WTC11 (cell line): Measurements from ENCODE around the gene TPK1. TPM values are rescaled to one million over a fixed set of nuclear protein-coding genes. Genes with fewer than 3 reads are reported as not detected.

ENCODE experiments used
- ATAC-seq: fragments of 200-7000 bp; cut with Tn5 transposase; 2 replicates; pipeline ENCODE4 v1.10.0; 2021; ENCODE audit warnings: mild to moderate bottlenecking, moderate library complexity
- CTCF ChIA-PET: fragments of 300-600 bp; sonication (Branson Sonifier 250); formaldehyde crosslinking; loops from one replicate; lab custom pipeline; 2021; ENCODE audit warnings: antibody characterized with exemption; lab: Charles Lee
- POLR2A ChIA-PET: fragments of 350-600 bp; sonication (Branson Sonifier 250); formaldehyde crosslinking; loops from one replicate; lab custom pipeline; 2021; ENCODE audit warnings: antibody characterized with exemption; lab: Charles Lee
- DNase-seq: peaks from one replicate; pipeline ENCODE4 v3.0.0; 2021; ENCODE audit warnings: low spot score
- H3K27ac Mint-ChIP-seq: 2 replicates; pipeline ENCODE4 v1.8.0; 2021; ENCODE audit warnings: mixed read lengths
- H3K27me3 Mint-ChIP-seq: 2 replicates; pipeline ENCODE4 v1.8.0; 2021; ENCODE audit warnings: low read depth, mild to moderate bottlenecking, moderate library complexity, mixed read lengths
- H3K36me3 Mint-ChIP-seq: 2 replicates; pipeline ENCODE4 v1.8.0; 2021; ENCODE audit warnings: mixed read lengths
- H3K4me1 Mint-ChIP-seq: 2 replicates; pipeline ENCODE4 v1.8.0; 2022; ENCODE audit warnings: mixed read lengths
- H3K4me3 Mint-ChIP-seq: 2 replicates; pipeline ENCODE4 v1.8.0; 2021; ENCODE audit warnings: mild to moderate bottlenecking, moderate library complexity, mixed read lengths
- H3K9me3 Mint-ChIP-seq: 2 replicates; pipeline ENCODE4 v1.8.0; 2021; ENCODE audit warnings: mixed read lengths
- CREM ChIP-seq: sonication (generic); formaldehyde crosslinking; IDR thresholded peaks from 2 replicates; pipeline ENCODE4 v1.8.1; 2022; ENCODE audit warnings: mild to moderate bottlenecking, missing genetic modification reagents, moderate library complexity
- EMX1 ChIP-seq: fragments of 250-450 bp; sonication (Bioruptor Pico); IDR thresholded peaks from 2 replicates; pipeline ENCODE4 v1.8.0; 2021; ENCODE audit warnings: mild to moderate bottlenecking
- FOXJ3 ChIP-seq: sonication (generic); formaldehyde crosslinking; IDR thresholded peaks from 2 replicates; pipeline ENCODE4 v1.9.0; 2021; ENCODE audit warnings: missing genetic modification reagents, mild to moderate bottlenecking, borderline replicate concordance
- GABPB1 ChIP-seq: sonication (generic); formaldehyde crosslinking; IDR thresholded peaks from 2 replicates; pipeline ENCODE4 v1.8.1; 2023; ENCODE audit warnings: mild to moderate bottlenecking, missing genetic modification reagents
- GRHL2 ChIP-seq: fragments of 250-450 bp; sonication (Bioruptor Pico); IDR thresholded peaks from 2 replicates; pipeline ENCODE4 v1.8.0; 2022; ENCODE audit warnings: mild to moderate bottlenecking, moderate library complexity; ENCODE audit not compliant: insufficient replicate concordance, severe bottlenecking
- HMGA2 ChIP-seq: fragments of 250-450 bp; sonication (Bioruptor Pico); IDR thresholded peaks from 2 replicates; pipeline ENCODE4 v1.4.0; 2021; ENCODE audit warnings: mild to moderate bottlenecking, moderate library complexity
- IRF2 ChIP-seq: sonication (generic); formaldehyde crosslinking; IDR thresholded peaks from 2 replicates; pipeline ENCODE4 v1.8.0; 2022; ENCODE audit warnings: low read depth, missing genetic modification reagents, borderline replicate concordance
- NFATC4 ChIP-seq: fragments of 250-450 bp; sonication (Bioruptor Pico); IDR thresholded peaks from 2 replicates; pipeline ENCODE4 v1.9.0; 2021; ENCODE audit warnings: mild to moderate bottlenecking
- NFE2L1 ChIP-seq: sonication (generic); formaldehyde crosslinking; IDR thresholded peaks from 2 replicates; pipeline ENCODE4 v1.8.1; 2023; ENCODE audit warnings: missing genetic modification reagents
- TP53 ChIP-seq: sonication (generic); formaldehyde crosslinking; IDR thresholded peaks from 2 replicates; pipeline ENCODE4 v1.8.1; 2023; ENCODE audit warnings: mild to moderate bottlenecking, missing genetic modification reagents
- ZNF121 ChIP-seq: sonication (generic); formaldehyde crosslinking; IDR thresholded peaks from 2 replicates; pipeline ENCODE4 v1.8.0; 2023; ENCODE audit warnings: missing genetic modification reagents
- ZNF263 ChIP-seq: sonication (generic); formaldehyde crosslinking; IDR thresholded peaks from 2 replicates; pipeline ENCODE4 v1.8.1; 2022; ENCODE audit warnings: low read depth, mild to moderate bottlenecking, moderate library complexity, missing genetic modification reagents
- ZSCAN18 ChIP-seq: fragments of 250-450 bp; sonication (Bioruptor Pico); IDR thresholded peaks from 2 replicates; pipeline ENCODE4 v2.1.2; 2022; ENCODE audit warnings: mild to moderate bottlenecking, moderate library complexity
- total RNA-seq: library from RNA; stranded (reverse); gene quantifications from 3 replicates; pipeline ENCODE4 v1.2.3, GENCODE V29; 2021
- TF ChIP-seq, protein P1 (sequence below): sonication (generic); formaldehyde crosslinking; IDR thresholded peaks from 2 replicates; pipeline ENCODE4 v1.8.1; 2022; ENCODE audit warnings: low read depth, mild to moderate bottlenecking, moderate library complexity, missing genetic modification reagents, borderline replicate concordance
- TF ChIP-seq, protein P2 (sequence below): sonication (generic); formaldehyde crosslinking; conservative IDR thresholded peaks from 2 replicates; pipeline ENCODE4 v1.8.1; 2023; ENCODE audit warnings: mild to moderate bottlenecking, low read depth, missing genetic modification reagents, moderate library complexity

TPK1 gene
- total RNA-seq, 1 experiment from 2014 or later: 2.7 TPM

GRCh38 chr7:144548556-144548955 lies 287.3 kb downstream of the TPK1 start:
- no peaks in the 10 kb centered on the region for H3K36me3 Mint-ChIP-seq
- no peak overlapping the region for H3K27ac Mint-ChIP-seq
- H3K4me1 Mint-ChIP-seq: no peaks in the 10 kb centered on the region

GRCh38 chr7:144547888-144548287 lies 288.0 kb downstream of the TPK1 start:
- CTCF ChIA-PET: no interaction called here
- no peak for TF ChIP-seq ZSCAN18
- no peak for TF ChIP-seq ZNF263
- TF ChIP-seq HMGA2 (CRISPR knock-in tag): no peak
- no peak for TF ChIP-seq IRF2
- TF ChIP-seq GABPB1: no peak
- TF ChIP-seq, all 79 proteins: peak for 0
- no peak for ATAC-seq
- DNase-seq: no peak
- no peaks in the 10 kb centered on the region for H3K4me1 Mint-ChIP-seq
- POLR2A ChIA-PET: no interaction called here
- H3K9me3 Mint-ChIP-seq: no peaks in the 10 kb centered on the region
- no peaks in the 10 kb centered on the region for H3K36me3 Mint-ChIP-seq
- no peak overlapping the region for H3K4me3 Mint-ChIP-seq
- no peaks in the 10 kb centered on the region for H3K27me3 Mint-ChIP-seq
- H3K27ac Mint-ChIP-seq: no peak overlapping the region

More at GRCh38 chr7:144548556-144548955, 287.3 kb downstream of the TPK1 start:
- TF ChIP-seq, protein P1, sequence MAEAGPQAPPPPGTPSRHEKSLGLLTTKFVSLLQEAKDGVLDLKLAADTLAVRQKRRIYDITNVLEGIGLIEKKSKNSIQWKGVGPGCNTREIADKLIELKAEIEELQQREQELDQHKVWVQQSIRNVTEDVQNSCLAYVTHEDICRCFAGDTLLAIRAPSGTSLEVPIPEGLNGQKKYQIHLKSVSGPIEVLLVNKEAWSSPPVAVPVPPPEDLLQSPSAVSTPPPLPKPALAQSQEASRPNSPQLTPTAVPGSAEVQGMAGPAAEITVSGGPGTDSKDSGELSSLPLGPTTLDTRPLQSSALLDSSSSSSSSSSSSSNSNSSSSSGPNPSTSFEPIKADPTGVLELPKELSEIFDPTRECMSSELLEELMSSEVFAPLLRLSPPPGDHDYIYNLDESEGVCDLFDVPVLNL (CRISPR knock-in tag): no peak
- TF ChIP-seq NFE2L1: no peak
- no peak for TF ChIP-seq ZNF121 (CRISPR knock-in tag)
- TF ChIP-seq ZSCAN18: no peak
- no peak for TF ChIP-seq HMGA2 (CRISPR knock-in tag)
- no peak for TF ChIP-seq CREM (CRISPR knock-in tag)
- TF ChIP-seq NFATC4 (CRISPR knock-in tag): no peak
- TF ChIP-seq EMX1 (CRISPR knock-in tag): no peak
- DNase-seq (no peak), ATAC-seq (no peak)
- ChIA-PET CTCF (no interaction called here), POLR2A (no interaction called here)
- Mint-ChIP-seq H3K27me3 (no peaks in the 10 kb centered on the region), H3K9me3 (no peaks in the 10 kb centered on the region), H3K4me3 (no peak overlapping the region)

GRCh38 chr7:144546782-144547181 lies 289.1 kb downstream of the TPK1 start:
- ATAC-seq (no peak), DNase-seq (no peak)
- H3K9me3 Mint-ChIP-seq: no peaks in the 10 kb centered on the region
- no peak overlapping the region; the same call in 1 of the 2 replicates for H3K27ac Mint-ChIP-seq
- ChIA-PET CTCF (no interaction called here), POLR2A (no interaction called here)
- H3K4me1 Mint-ChIP-seq: no peaks in the 10 kb centered on the region
- H3K36me3 Mint-ChIP-seq: no peaks in the 10 kb centered on the region
- TF ChIP-seq FOXJ3 (CRISPR knock-in tag) (no peak), ZNF121 (CRISPR knock-in tag) (no peak), TP53 (no peak), GRHL2 (CRISPR knock-in tag) (no peak)
- TF ChIP-seq, protein P2, sequence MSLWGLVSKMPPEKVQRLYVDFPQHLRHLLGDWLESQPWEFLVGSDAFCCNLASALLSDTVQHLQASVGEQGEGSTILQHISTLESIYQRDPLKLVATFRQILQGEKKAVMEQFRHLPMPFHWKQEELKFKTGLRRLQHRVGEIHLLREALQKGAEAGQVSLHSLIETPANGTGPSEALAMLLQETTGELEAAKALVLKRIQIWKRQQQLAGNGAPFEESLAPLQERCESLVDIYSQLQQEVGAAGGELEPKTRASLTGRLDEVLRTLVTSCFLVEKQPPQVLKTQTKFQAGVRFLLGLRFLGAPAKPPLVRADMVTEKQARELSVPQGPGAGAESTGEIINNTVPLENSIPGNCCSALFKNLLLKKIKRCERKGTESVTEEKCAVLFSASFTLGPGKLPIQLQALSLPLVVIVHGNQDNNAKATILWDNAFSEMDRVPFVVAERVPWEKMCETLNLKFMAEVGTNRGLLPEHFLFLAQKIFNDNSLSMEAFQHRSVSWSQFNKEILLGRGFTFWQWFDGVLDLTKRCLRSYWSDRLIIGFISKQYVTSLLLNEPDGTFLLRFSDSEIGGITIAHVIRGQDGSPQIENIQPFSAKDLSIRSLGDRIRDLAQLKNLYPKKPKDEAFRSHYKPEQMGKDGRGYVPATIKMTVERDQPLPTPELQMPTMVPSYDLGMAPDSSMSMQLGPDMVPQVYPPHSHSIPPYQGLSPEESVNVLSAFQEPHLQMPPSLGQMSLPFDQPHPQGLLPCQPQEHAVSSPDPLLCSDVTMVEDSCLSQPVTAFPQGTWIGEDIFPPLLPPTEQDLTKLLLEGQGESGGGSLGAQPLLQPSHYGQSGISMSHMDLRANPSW (CRISPR knock-in tag): no peak
- no peak overlapping the region for H3K4me3 Mint-ChIP-seq
- no peaks in the 10 kb centered on the region for H3K27me3 Mint-ChIP-seq
